GM21528 (cell line): ENCODE measurements around the gene EMC7.
"Not testable (repeated sequence)": the region's sequence is repeated elsewhere in the genome, so short reads cannot be mapped to it uniquely, and the experiment has no call there.

ENCODE experiments used
- ATAC-seq: cut with Tn5 transposase; IDR thresholded peaks from one replicate; pipeline ENCODE4 v1.9.1; 2021; ENCODE audit warnings: mild to moderate bottlenecking, moderate library complexity; ENCODE audit not compliant: unreplicated experiment, low FRiP score

Gene EMC7

DNA sequence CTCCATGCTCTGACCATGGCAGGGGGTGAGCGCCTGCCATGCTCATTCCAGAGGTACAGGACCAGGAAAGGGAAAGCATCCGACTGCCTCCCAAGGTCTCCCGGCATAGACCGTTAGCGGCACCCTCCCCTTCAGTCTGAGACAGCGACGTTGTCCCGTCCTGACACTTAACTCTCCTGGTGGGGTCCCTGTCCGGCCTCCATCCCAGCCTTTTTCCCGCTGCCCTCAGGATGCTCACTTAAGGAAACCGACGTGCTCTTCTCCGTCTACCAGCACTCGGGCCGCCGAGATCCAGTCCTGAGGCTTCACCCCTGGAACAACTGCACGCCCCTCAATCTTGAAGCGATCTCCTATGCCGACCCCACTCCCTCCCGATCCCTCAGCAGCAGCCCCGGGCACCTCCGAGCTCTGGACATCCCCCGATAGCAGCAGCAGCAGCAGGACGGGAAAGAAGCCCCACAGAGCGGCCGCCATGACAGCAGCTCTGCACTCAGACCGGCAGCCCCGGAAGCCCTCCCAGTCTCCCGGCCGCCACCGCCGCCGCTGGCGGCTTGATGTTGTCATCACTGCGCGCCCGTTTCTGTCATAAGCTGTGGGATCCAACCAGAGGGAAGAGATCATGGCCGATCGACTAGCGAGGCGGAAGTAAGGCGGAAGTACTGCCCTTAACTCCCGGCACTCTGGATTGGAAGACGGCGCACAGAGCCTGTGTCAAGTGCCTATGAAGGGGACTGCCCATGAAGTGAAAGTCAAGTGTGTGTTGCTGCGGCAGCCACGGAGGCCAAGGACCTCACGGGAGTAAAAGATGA, at the start of gene EMC7, which contains the start of gene PGBD4:
Gene EMC7, minus strand, starts transcription at position 497 of the 809 bp plus-strand sequence. Its CDS starts 23 bp downstream, at position 474.
Gene PGBD4, plus strand, starts transcription at position 718 of the 809 bp plus-strand sequence. CDS start 449 bp downstream, outside the sequence.
- ATAC-seq: peak; percentile 96

DNA sequence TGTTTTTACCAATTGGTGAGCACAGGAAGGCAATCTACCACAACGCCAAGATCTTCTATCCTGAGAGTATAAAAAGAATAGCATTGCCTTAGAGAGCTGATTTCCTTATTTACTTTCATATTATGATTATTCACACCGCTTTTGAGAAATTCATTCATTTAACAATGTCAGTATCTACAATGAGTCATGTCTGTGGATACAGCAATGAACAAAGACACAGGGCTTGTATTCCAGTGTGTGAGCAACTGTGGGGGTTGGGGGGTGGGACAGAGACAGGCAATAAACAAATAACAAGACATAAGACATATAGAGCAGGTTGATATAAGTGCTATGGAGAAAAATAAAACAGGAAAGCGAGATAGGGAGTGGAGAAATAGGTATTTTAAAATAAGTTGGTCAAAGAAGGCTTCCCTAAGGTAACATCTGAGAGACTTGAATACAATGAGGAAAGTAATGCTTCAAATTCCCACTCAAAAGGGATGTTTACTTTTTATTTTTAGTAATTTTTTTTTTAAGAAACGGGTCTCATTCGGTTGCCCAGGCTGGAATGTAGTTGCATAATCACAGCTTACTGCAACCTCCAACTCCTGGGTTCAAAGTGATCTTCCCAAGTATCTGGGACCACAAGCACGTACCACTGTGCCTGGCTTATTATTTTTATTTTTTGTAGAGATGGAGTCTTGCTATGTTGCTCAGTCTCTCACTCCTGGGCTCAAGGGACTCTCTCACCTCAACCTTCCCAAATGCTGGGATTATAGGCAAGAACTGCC, 45.9 kb upstream of the EMC7 start:
- no peak for ATAC-seq

- no peak for ATAC-seq
These were observed 31.8 kb upstream of the EMC7 start for GRCh38 chr15:34133511-34133910.

DNA sequence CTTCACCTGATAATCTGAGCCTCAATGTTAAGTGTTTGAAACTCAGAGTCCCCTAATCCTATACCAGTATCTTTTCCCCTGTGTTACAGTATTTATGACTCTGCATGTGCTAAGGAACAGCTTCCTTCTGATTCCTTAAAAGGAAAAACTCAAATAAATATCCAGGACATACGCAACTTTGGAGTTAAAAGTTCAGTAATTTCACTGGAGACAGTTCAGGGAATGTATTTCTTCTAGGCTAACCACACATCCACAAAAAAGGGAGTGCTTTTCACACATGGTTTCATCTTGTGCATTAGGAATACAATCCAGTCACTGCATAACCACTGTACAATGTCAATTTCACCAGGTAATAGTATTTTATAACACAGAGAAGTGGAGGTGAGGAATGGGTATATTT, 31.2 kb upstream of the EMC7 start:
- no peak for ATAC-seq

DNA sequence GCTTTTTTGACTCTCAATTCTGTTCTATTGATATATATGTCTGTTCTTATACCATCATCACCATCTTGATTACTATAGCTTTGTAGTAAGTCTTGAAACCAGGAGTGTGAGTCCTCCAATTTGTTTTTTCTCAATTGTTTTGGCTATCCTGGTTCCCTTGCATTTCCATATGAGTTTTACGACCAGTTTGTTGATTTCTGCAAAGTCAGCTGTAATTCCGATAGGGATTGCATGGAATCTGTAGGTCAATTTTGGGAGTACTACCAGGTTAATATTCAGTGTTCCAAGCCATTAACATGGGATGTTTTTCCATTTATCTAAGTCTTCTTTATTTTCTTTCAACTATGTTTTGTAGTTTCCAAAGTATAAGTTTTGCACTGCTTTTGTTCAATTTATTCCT, 27.2 kb upstream of the EMC7 start:
- no peak for ATAC-seq

DNA sequence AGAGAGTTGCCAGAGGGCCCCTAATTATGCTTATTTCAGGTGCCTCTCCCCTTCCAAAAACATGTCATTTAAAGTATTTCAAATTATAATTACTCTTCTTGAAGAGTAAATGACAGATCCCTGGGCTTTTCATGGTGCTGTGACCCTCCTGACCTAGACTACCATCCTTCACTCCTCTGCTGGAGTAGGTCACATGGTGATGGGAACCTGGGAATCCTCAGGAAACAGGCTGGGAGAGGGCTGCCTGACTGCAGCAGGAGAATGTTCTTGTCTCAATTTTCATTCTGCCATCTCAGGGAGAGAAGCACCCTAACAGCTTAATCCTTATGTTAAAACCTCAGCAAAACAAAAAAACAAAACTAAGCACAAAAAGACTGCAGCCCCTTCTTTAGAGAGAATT, 24.9 kb upstream of the EMC7 start:
- ATAC-seq: no peak

DNA sequence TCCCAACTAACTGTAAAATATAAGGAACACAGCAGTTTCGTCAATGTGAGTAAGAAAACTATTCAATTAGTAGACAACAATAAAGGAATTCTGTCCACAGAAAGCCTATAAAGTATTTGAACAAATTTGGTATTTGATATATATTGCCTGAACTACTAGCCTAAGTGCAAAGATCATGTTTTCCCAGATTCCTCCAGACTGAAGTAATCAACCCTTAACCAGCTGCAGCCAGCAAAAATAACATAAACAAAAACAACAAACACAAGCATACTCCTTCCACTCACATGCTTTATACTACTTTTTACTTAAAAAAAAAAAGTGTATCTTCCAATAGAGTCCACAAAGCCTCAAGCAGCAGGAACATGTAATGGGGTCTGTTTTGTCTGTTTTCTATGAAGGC, 24.3 kb upstream of the EMC7 start:
- ATAC-seq: no peak

DNA sequence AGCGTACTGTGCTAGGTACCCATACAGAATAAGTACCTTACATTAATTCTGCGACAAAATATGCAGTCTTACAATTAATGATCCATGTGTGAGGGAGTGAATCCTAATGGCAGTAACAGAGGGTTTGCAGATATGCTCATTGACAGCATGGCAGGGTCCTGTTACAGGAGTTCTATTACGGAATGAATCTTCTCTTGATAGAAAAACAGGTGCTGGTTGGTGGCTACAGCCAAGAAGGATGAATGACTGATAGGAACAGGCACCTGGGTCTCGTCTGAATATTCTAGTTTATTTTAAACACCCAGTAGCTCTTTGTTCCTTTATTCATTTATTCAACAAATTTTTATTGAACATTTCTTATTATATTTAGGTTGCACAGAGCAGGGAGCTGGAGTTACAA, 23.0 kb upstream of the EMC7 start:
- ATAC-seq: no peak

DNA sequence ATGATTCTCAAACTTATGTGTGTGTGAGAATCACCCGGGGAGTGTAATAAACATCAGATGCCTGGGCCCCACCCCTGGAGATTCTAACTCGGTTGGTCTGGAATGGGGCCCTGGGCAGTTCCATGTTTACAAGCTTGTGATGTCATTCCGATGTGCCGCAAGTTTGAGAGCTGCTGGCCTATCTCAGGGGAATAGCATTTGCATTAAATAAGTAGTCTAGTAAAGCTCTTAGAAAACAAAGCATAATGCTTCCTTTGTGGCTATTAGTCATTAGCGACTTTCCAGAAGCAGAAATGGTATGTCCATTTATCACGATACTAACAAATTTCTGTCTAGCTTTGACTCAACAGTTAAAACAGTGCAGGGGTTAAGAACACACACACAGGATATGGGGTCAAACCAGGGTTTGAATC, 21.1 kb upstream of the EMC7 start:
- no peak for ATAC-seq

- ATAC-seq: not testable (repeated sequence)
These were observed 20.1 kb upstream of the EMC7 start for GRCh38 chr15:34121786-34122185.

GRCh38 chr15:34120420-34120819, 18.8 kb upstream of the EMC7 start:
- not testable (repeated sequence) for ATAC-seq

DNA sequence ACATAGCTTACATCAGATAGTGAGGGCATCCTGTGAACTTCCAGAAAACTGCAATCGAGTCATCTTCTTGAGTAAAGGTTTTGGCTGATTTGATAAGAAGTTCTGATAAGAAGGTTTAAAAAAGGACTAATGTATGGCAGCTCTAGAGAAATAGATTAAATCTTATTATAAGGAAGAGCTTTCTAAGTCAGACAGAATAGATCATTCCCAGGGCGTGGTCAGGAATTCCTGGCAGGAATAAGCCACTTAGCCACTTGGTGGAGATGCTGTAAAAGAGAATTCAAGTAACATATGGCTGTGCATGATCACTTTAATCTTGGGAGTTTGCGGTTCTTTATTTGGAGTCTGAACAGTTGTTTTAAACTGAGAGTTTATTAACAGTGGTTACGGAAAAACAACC, 17.6 kb upstream of the EMC7 start:
- no peak for ATAC-seq

GRCh38 chr15:34116620-34117019, 15.0 kb upstream of the EMC7 start:
- ATAC-seq: no peak

DNA sequence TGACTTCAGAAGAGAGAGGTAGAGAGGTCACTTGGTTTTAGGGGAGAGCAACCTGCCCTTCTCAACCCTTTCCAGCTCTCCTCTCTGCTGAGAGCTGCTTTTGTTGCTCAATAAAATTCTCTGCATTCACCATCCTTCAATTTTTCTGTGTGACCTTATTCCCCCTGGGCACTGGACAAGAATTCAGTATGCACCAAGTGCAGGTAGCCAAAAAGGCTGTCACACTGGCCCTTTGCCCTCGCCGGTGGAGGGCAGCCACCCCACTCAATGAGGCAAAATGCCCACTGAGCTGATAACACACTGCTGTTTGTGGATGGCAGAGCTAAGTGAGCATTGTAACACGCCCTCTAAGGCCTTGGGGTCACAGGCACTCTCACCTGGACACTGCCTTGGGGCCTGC, 13.1 kb upstream of the EMC7 start:
- no peak for ATAC-seq

GRCh38 chr15:34114215-34114614, 12.6 kb upstream of the EMC7 start:
- no peak for ATAC-seq

GRCh38 chr15:34111488-34111887, 9.8 kb upstream of the EMC7 start:
- ATAC-seq: no peak

DNA sequence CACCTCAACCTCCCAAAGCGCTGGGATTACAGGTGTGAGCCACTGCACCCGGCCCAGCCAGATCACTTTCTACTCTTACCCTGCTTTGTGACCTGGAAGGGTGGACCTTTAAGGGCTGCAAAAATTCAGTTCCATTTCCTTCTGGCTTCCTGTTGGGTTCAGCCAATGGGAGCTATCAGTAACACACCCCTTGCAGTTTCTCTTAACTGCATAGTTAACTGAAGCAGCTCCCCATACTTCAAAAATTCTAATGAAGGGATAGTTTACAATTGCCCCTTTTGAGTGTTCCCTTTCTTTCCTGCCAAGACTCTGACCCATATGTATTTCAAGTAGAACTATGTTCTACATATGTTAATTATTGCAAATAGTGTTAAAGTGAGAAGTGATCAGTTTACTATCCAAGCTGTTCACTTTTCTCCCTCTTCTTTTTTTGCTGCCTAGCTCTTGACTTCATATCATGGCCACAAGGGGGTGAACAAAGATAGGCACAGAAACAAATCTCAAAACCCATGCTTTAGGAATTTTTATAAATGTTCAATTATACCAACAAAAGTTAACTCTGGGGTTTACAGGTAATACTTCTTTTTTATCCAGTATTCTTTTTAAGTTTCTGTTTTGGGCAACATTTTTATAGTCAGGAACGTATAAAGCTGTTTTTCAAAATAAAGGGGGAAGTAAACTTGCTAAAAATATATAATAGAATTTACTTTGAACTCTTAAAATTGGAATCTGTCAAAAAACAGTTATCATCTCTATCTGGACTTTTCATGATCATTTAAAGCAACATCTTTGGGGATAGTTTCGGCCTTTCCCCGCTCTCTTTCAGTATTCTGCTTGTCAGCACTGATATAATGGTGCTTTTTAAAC, 8.4 kb upstream of the EMC7 start:
- ATAC-seq: no peak

- ATAC-seq: no peak
These were observed 5.7 kb upstream of the EMC7 start for GRCh38 chr15:34107315-34107714.

DNA sequence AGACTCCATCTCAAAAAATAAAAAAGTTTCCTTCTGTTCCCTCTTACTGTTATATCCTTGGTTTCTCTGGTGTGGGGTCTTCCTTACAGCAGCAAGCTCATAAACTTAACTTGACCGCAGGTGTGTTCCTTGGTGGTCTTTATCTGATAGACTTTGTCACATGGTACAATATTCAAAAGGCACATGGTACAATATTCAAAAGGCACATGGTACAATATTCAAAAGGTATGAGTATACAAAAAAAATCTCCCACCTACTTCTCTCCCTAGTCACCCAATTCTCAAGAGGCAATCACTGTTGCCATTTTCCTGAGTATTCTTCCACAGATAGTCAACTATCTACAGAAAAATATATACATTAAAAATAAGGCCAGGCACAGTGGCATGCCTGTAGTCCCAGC, 4.8 kb upstream of the EMC7 start:
- ATAC-seq: no peak

DNA sequence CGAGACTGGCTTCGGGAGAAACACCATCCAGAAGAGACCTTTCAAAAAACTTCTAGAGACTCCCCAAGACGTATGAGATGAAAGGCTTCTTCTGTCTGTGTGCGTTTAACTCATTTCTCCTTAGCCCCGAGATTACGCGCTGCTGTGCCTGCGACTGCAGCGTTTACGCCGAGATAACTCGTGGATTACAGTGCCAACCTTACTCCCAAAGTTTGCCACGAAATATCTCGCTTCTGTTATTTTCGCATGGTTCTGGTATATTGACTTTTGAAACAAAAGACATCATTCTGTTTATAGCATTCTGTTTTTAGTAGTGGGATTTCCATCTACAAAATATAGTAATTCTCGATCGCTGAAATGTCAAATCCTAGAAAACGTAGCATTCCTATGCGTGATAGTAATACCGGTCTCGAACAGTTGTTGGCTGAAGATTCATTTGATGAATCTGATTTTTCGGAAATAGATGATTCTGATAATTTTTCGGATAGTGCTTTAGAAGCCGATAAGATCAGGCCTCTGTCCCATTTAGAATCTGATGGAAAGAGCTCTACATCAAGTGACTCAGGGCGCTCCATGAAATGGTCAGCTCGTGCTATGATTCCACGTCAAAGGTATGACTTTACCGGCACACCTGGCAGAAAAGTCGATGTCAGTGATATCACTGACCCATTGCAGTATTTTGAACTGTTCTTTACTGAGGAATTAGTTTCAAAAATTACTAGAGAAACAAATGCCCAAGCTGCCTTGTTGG, 688 bp upstream of the EMC7 start:
- peak; percentile 13 for ATAC-seq
